Activated naive CD4-positive, alpha-beta T cell treated with anti-CD3 and anti-CD28 coated beads for 36 hours (primary cell): ENCODE data around the gene TACO1. TPM values are rescaled to one million over a fixed set of nuclear protein-coding genes. Genes with fewer than 3 reads are reported as not detected.
A peak's percentile ranks its signal among the peaks of the same experiment; 100 is the strongest.

Source experiments
- CTCF ChIA-PET: fragments of 350-600 bp; sonication (Branson Sonifier 250); formaldehyde crosslinking; loops from one replicate; lab custom pipeline; 2021; ENCODE audit warnings: antibody characterized with exemption; lab: Charles Lee
- DNase-seq: peaks from one replicate; pipeline ENCODE4 v3.0.0-alpha.2; 2020
- H3K27ac Mint-ChIP-seq: one replicate; pipeline ENCODE4 v1.8.0; 2021; ENCODE audit warnings: mild to moderate bottlenecking, mixed read lengths
- H3K27me3 Mint-ChIP-seq: one replicate; pipeline ENCODE4 v1.8.0; 2021; ENCODE audit warnings: low read depth, mixed read lengths
- H3K36me3 Mint-ChIP-seq: one replicate; pipeline ENCODE4 v1.8.0; 2021; ENCODE audit warnings: low read depth, mixed read lengths
- H3K4me1 Mint-ChIP-seq: one replicate; pipeline ENCODE4 v1.8.0; 2021; ENCODE audit warnings: low read depth, mixed read lengths
- H3K4me3 Mint-ChIP-seq: one replicate; pipeline ENCODE4 v1.8.0; 2021; ENCODE audit warnings: mild to moderate bottlenecking, moderate library complexity, mixed read lengths
- H3K9me3 Mint-ChIP-seq: one replicate; pipeline ENCODE4 v1.8.0; 2021; ENCODE audit warnings: mixed read lengths
- intact Hi-C: fragments of 100-400 bp; cut with micrococcal nuclease; formaldehyde crosslinking; loops from one replicate; pipeline ENCODE4 v1.15.1; 2023
- total RNA-seq, 2 experiments: library from RNA; stranded (reverse); gene quantifications; one replicate each; pipeline ENCODE4 v1.2.3, GENCODE V29; 2021

TACO1 gene
- total RNA-seq, 2 experiments from 2014 or later = 27.6 to 28.9 TPM

DNA sequence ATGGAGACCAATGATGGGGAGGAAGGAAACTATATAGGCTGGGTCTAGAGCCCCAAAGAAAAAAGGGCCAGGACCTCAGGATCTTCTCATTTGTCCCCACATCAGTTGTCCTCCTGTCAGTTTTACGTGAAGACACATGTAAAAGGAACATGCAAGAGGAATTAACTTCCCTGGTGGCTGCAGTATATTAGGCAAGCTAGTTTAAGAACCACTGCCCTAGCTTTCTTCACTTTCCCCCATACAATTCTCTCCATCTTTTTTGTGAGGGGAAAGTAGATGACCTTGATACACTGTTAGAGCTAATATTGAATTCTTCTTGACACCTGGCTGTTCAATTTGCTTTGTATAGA is 23.8 kb downstream of the TACO1 start:
- H3K36me3 Mint-ChIP-seq = peaks cover 1% of the 10 kb centered on the region
- H3K27me3 Mint-ChIP-seq = no peaks in the 10 kb centered on the region
- no peak for DNase-seq
- H3K9me3 Mint-ChIP-seq = no peaks in the 10 kb centered on the region
- H3K4me1 Mint-ChIP-seq = peaks cover 39% of the 10 kb centered on the region
- CTCF ChIA-PET = interaction anchor here (0.7 to 1.9 kb wide), 4 partner anchors 12 to 86 kb away, joined by 4 to 6 read pairs (median 4); no protein-coding TSS in a partner anchor
- intact Hi-C loops = loop anchor here (5.0 kb wide), 1 partner anchor 883 kb away; the partner anchor contains the start of genes CEP95 and DDX5
- H3K4me3 Mint-ChIP-seq = peak overlapping the region; percentile 15
- H3K27ac Mint-ChIP-seq = no peak overlapping the region

DNA sequence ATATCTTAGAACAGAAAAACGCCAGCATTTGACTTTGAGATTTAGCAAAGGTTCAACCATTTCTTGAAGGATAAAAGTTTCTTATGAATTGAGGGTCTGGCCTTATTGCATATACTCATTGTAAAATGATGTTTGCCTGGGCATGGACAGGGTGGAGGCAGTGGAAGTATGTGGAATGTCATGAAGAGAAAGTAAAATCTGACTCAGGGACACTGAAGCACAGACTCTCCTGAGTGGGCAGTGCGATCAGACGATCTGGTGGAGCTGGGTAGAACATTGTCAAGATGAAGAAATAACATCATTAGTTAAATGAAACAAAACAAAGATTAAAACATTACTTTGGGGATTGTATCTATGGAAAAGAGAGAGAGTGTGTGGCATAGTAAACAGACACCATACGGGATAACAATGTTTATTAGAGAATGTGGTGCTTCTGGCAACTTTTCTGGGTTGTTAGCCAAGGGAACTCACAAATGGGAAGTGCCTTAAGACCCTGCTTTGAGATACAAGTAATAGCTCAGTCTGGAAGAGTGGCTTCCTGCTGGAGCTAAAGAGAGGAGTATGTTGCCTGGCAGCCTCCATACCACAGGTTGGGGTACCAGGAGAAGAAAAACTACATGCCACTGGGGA is 26.0 kb downstream of the TACO1 start:
- intact Hi-C loops = no loop called here
- H3K4me1 Mint-ChIP-seq = peaks cover 40% of the 10 kb centered on the region

DNA sequence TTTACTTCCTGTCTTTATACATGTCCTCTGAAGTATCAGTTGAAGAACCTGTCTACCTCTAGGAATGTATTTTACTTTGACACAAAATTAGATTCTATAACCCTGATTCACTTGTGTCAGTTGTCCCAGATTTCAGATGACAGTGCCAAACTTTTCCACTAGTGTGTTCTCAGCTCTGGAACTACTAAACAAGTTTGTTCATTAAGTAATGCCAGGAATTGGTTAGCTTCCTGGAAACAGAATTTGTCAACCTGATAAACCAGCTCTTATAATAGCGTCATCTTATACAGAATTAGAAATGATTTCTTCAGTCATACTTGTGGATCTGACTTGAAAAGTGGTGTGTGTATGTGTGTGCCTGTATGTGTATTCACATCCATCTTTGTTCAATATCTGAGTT is 28.9 kb downstream of the TACO1 start:
- H3K4me1 Mint-ChIP-seq = peaks cover 42% of the 10 kb centered on the region
- H3K27ac Mint-ChIP-seq = no peak overlapping the region
- H3K4me3 Mint-ChIP-seq = no peak overlapping the region
- no peaks in the 10 kb centered on the region for H3K9me3 Mint-ChIP-seq
- no peak for DNase-seq
- CTCF ChIA-PET = no interaction called here
- intact Hi-C loops = no loop called here
- H3K36me3 Mint-ChIP-seq = peaks cover 4% of the 10 kb centered on the region
- no peaks in the 10 kb centered on the region for H3K27me3 Mint-ChIP-seq

More for the DNA sequence above, 26.0 kb downstream of the TACO1 start:
- H3K4me3 Mint-ChIP-seq = no peak overlapping the region
- DNase-seq = no peak
- no peak overlapping the region for H3K27ac Mint-ChIP-seq
- CTCF ChIA-PET = interaction anchor here (0.6 to 2.8 kb wide), 7 partner anchors 13 to 791 kb away, joined by 3 to 16 read pairs (median 5); no protein-coding TSS in a partner anchor
- peaks cover 1% of the 10 kb centered on the region for H3K36me3 Mint-ChIP-seq
- H3K27me3 Mint-ChIP-seq = no peaks in the 10 kb centered on the region
- no peaks in the 10 kb centered on the region for H3K9me3 Mint-ChIP-seq

DNA sequence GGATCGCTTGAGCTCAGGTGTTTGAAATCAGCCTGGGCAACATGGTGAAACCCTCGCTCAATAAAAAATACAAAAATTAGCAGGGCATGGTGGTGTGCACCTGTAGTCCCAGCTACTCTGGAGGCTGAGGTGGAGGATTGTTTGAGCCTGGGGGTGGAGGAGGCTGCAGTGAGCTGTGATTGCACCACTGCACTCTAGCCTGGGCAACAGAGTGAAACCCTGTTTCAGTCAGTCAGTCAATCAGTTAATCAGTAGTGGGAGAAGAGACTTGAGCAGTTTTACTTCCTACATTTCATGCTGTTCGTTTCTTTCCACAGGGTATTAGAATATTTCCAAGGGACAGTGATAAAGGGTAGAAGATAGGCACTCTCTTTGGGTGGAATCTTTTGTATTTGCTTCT is 30.4 kb downstream of the TACO1 start:
- no peak overlapping the region for H3K27ac Mint-ChIP-seq
- CTCF ChIA-PET = no interaction called here

DNA sequence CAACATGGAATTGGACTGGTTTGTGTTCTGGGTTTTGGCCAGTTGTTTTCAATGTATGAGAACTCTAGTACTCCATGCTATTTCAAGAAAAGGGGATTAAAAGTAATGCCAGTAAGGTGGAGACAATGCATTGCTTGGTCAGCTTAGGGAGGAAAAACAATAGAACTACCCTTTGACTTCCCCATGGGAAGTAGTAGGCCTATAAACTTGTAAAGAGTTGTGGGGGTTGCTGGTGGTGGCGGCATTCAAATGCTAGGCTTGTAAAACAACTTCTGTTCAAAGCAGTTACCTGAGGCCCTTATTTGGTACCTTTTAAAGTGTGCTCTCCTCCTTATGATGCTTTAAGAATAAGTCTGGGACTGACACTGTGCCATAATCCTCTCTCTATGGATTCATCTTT is 30.9 kb downstream of the TACO1 start:
- intact Hi-C loops = no loop called here
- Mint-ChIP-seq H3K9me3 (no peaks in the 10 kb centered on the region), H3K4me3 (no peak overlapping the region), H3K36me3 (peaks cover 11% of the 10 kb centered on the region), H3K27ac (no peak overlapping the region), H3K4me1 (peaks cover 28% of the 10 kb centered on the region), H3K27me3 (no peaks in the 10 kb centered on the region)
- no peak for DNase-seq
- CTCF ChIA-PET = no interaction called here

More for the DNA sequence above, 30.4 kb downstream of the TACO1 start:
- H3K36me3 Mint-ChIP-seq = peaks cover 7% of the 10 kb centered on the region
- H3K27me3 Mint-ChIP-seq = no peaks in the 10 kb centered on the region
- intact Hi-C loops = no loop called here
- no peak overlapping the region for H3K4me3 Mint-ChIP-seq
- no peak for DNase-seq
- peaks cover 29% of the 10 kb centered on the region for H3K4me1 Mint-ChIP-seq
- H3K9me3 Mint-ChIP-seq = no peaks in the 10 kb centered on the region

DNA sequence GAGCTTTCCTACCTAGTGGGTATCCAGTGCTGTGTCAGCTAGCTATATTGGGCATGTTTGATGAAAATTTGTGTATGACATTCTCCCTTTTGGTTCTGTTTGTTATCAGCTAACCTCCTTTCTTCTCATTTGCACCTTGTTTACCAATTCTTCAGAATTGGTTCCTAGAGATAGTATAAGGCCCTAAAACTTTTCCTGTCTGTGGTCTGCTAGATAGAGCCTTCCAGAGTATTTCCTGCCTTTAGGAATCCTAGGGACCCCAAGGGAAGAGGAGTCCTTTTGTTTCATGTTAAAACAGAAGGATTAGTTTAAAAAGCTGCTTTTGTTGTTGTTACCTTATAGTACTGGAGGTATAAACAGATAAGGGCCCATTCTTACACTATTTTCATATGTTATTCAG is 33.0 kb downstream of the TACO1 start:
- CTCF ChIA-PET = interaction anchor here (0.6 kb wide), 1 partner anchor 8 kb away, joined by 6 read pairs; no protein-coding TSS in a partner anchor
- Mint-ChIP-seq H3K4me3 (no peak overlapping the region), H3K36me3 (peaks cover 11% of the 10 kb centered on the region), H3K27ac (no peak overlapping the region), H3K4me1 (peaks cover 24% of the 10 kb centered on the region), H3K9me3 (no peaks in the 10 kb centered on the region), H3K27me3 (no peaks in the 10 kb centered on the region)
- no peak for DNase-seq
- intact Hi-C loops = no loop called here

DNA sequence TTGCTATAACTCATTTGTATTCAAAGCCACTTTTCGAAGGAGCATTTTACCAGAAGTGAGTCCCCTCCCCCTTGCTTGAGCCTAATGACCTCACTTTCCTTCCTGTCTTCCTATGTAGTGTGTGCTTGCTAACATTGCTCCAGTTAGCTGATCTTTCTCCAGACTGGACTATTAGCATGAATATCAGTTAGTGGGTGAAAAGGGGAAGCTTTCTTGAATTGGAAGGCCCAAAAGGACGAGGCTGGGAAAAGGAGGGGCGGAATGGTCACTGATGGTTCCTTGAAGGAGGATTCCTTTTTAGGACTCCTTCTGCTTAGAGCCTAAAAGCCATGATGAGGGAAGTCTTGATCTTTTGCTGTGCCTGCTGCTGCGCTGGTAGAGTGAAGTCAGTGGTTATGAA is 33.5 kb downstream of the TACO1 start:
- CTCF ChIA-PET = interaction anchor here (1.4 to 2.2 kb wide), 2 partner anchors 19 to 22 kb away, joined by 4 to 5 read pairs; no protein-coding TSS in a partner anchor
- Mint-ChIP-seq H3K4me1 (peaks cover 29% of the 10 kb centered on the region), H3K4me3 (no peak overlapping the region), H3K36me3 (peaks cover 11% of the 10 kb centered on the region), H3K27me3 (no peaks in the 10 kb centered on the region), H3K9me3 (no peaks in the 10 kb centered on the region), H3K27ac (peak overlapping the region; percentile 17)
- intact Hi-C loops = no loop called here
- no peak for DNase-seq

DNA sequence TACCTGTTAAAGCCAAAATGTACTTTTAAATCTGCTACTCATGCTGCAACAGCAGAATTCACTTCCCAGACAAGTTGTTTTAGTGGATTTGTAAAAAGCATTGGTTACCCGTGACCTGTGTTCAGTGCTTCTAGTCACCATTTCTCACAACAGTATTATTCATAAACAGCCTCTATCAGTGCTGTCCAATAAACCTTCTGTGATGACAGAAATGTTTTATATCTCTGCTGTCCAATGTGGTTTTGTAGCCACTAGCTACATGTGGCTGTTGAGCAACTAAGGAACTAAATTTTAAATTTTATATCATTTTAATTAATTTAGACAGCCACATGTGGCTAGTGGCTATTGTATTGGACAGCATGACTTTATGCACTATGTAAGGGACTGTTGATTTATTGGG is 34.1 kb downstream of the TACO1 start:
- DNase-seq = no peak
- Mint-ChIP-seq H3K9me3 (no peaks in the 10 kb centered on the region), H3K27me3 (no peaks in the 10 kb centered on the region), H3K4me1 (peaks cover 31% of the 10 kb centered on the region), H3K4me3 (no peak overlapping the region), H3K36me3 (peaks cover 11% of the 10 kb centered on the region), H3K27ac (no peak overlapping the region)
- intact Hi-C loops = no loop called here
- CTCF ChIA-PET = interaction anchor here (1.1 to 2.2 kb wide), 4 partner anchors 20 to 75 kb away, joined by 3 to 5 read pairs (median 4); no protein-coding TSS in a partner anchor

DNA sequence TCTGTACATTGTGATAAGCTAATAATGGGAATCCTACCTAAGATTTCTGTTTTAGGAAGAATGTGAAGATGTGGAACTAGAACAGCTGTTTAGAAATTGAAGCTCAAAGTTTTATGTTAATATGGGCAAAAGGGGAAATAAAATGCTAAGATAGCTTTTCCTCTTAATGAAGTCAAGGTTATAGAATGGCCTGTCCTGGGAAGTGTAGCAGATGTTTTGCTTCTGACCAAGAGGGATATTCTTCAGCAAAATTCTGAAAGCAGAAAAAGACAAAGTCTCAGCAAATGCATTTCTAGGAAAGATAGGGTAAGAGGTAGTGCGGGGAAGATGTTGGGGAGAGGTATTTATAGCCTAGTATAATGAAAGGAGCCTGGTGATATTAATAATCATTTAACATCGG is 34.6 kb downstream of the TACO1 start:
- H3K4me3 Mint-ChIP-seq = no peak overlapping the region
- no peak for DNase-seq
- peaks cover 34% of the 10 kb centered on the region for H3K4me1 Mint-ChIP-seq
- CTCF ChIA-PET = interaction anchor here (1.1 to 2.2 kb wide), 4 partner anchors 20 to 75 kb away, joined by 3 to 5 read pairs (median 4); no protein-coding TSS in a partner anchor
- no peak overlapping the region for H3K27ac Mint-ChIP-seq
- no peaks in the 10 kb centered on the region for H3K9me3 Mint-ChIP-seq
- intact Hi-C loops = no loop called here
- H3K36me3 Mint-ChIP-seq = peaks cover 11% of the 10 kb centered on the region
- no peaks in the 10 kb centered on the region for H3K27me3 Mint-ChIP-seq

DNA sequence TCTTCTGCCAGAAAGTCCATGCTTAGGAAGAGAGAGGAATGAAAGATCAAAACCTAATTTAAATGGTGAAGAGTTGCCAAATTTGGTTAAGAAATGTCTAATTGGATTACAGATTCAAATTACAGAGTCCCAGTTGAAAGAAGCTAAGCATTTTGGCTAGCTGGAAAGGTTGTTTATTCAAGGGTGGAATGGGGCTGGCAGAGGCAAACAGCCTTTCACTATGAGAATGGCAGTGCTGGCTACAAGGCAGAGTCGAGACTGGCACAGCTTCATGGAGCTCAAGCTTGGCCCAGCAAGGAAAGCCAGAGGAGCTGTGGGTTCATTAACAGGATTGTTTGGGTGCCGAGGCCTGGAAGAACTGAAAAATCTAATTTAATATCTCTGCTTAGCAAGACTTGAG is 35.1 kb downstream of the TACO1 start:
- Mint-ChIP-seq H3K36me3 (peaks cover 11% of the 10 kb centered on the region), H3K4me1 (peaks cover 32% of the 10 kb centered on the region), H3K27ac (no peak overlapping the region), H3K27me3 (no peaks in the 10 kb centered on the region), H3K9me3 (no peaks in the 10 kb centered on the region), H3K4me3 (no peak overlapping the region)
- intact Hi-C loops = no loop called here
- CTCF ChIA-PET = interaction anchor here (0.9 to 2.2 kb wide), 6 partner anchors 21 to 210 kb away, joined by 3 to 5 read pairs (median 4); no protein-coding TSS in a partner anchor
- DNase-seq = no peak

DNA sequence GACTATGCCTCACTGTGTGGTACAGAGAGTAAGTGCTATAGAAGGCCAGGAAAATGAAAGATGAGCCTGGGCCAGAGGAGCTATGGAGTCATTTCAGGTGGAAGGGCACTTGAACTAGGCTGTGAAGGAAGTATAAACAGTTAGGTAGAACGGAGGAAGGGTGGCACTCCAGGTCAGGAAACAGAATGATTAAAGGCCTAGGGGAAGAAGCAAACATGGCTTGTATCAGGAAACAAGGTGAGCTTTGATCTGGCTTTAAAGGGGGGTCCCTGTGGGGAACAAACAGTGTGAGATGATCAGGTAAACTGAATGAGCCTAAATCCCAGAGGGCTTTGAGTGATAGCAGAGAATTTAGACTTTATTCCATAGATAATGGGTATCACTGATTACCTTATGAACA is 38.4 kb downstream of the TACO1 start:
- no peaks in the 10 kb centered on the region for H3K9me3 Mint-ChIP-seq
- CTCF ChIA-PET = interaction anchor here (0.9 to 1.2 kb wide), 3 partner anchors 17 to 214 kb away, joined by 3 to 4 read pairs (median 3); no protein-coding TSS in a partner anchor
- no peak overlapping the region for H3K27ac Mint-ChIP-seq
- H3K27me3 Mint-ChIP-seq = no peaks in the 10 kb centered on the region
- H3K4me1 Mint-ChIP-seq = peaks cover 20% of the 10 kb centered on the region
- peaks cover 10% of the 10 kb centered on the region for H3K36me3 Mint-ChIP-seq
- H3K4me3 Mint-ChIP-seq = no peak overlapping the region
- intact Hi-C loops = no loop called here
- DNase-seq = peak; percentile 10

DNA sequence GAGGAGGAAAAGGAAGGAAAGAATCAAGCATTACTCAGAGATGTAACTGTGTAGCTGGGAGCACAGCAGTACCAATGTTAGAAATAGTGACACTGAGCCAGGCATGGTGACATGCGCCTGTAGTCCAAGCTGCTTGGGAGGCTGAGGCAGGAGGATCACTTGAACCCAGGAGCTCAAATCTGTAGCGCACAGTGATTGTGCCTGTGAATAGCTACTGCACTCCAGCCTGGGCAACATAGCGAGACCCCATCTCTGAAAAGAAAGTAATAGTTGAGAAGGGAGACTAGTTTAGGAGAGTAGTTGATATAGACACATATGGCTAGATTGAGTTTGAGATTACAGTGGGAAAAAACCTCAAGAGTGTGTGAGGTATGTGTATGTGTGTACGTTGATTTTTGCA is 39.3 kb downstream of the TACO1 start:
- Mint-ChIP-seq H3K27ac (no peak overlapping the region), H3K4me1 (peaks cover 16% of the 10 kb centered on the region), H3K36me3 (peaks cover 7% of the 10 kb centered on the region), H3K27me3 (no peaks in the 10 kb centered on the region), H3K4me3 (no peak overlapping the region), H3K9me3 (no peaks in the 10 kb centered on the region)
- intact Hi-C loops = no loop called here
- DNase-seq = no peak
- CTCF ChIA-PET = interaction anchor here (0.6 to 1.2 kb wide), 3 partner anchors 13 to 215 kb away, joined by 3 to 5 read pairs (median 4); no protein-coding TSS in a partner anchor
